H1 (cell line): ENCODE results near the gene TNN. TPM values are rescaled to one million over a fixed set of nuclear protein-coding genes. Genes with fewer than 3 reads are reported as not detected.

Source experiments
- polyA plus RNA-seq, 7 experiments: library from polyadenylated mRNA; depleted of rRNA in 3 of 7; stranded (reverse) in 5 of 7; unstranded in 2 of 7; fragments of >200 nt in 5 of 7; fragments of 200-250 nt in 2 of 7; gene quantifications; 1 replicate in 5 of 7; 2 replicates in 1 of 7; 4 replicates in 1 of 7; pipeline versions ENCODE4 v1.2.1 to v1.2.3, GENCODE V29; 2011 to 2013; ENCODE audit warnings: missing spikeins in 2 of 7, mixed read lengths in 2 of 7
- small RNA-seq: library from polyadenylated mRNA; stranded (forward); fragments of <200 nt; extraction: miRNeasy Mini kit (QIAGEN cat#:217004); gene quantifications from one replicate; pipeline ENCODE3, GENCODE V24; 2013; ENCODE audit not compliant: insufficient read depth
- total RNA-seq: library from RNA; stranded (reverse); fragmentation: NEBNext Ultra II Directional; extraction: Animal tissue kit (Norgen Biotek cat#: 25700); gene quantifications from 2 replicates; pipeline ENCODE4 v1.2.1, GENCODE V29; 2021

The TNN gene
- total and polyA plus RNA-seq, 2 of the 8 experiments (the other 6 are each of a cell fraction or from before 2014, with no cell fraction given) = 0.21 to 0.30 TPM

Small RNA genes within 50 kb of the gene (small RNA-seq; reads per million reads assigned to genes)
- gene RF00019 = not detected

Other genes starting within 250 kb of the TNN start
- gene CACYBP, start 67.9 kb upstream of the TNN start, total RNA-seq = 195 and 247 TPM in 2 replicates
- 28.3 and 36.1 TPM in 2 replicates for gene CACYBP, start 67.9 kb upstream of the TNN start, polyA plus RNA-seq (2011; rRNA removed)
- gene MRPS14, start 44.4 kb upstream of the TNN start, total RNA-seq = 38.7 and 40.5 TPM in 2 replicates
- gene MRPS14, start 44.4 kb upstream of the TNN start, polyA plus RNA-seq (2011; rRNA removed) = 23.0 and 27.5 TPM in 2 replicates
- gene KIAA0040, start 124.9 kb downstream of the TNN start, total RNA-seq = 11.7 and 14.1 TPM in 2 replicates
- 8.0 and 11.0 TPM in 2 replicates for gene KIAA0040, start 124.9 kb downstream of the TNN start, polyA plus RNA-seq (2011; rRNA removed)